ENCODE results near the gene NOSTRIN.

NOSTRIN gene

DNA sequence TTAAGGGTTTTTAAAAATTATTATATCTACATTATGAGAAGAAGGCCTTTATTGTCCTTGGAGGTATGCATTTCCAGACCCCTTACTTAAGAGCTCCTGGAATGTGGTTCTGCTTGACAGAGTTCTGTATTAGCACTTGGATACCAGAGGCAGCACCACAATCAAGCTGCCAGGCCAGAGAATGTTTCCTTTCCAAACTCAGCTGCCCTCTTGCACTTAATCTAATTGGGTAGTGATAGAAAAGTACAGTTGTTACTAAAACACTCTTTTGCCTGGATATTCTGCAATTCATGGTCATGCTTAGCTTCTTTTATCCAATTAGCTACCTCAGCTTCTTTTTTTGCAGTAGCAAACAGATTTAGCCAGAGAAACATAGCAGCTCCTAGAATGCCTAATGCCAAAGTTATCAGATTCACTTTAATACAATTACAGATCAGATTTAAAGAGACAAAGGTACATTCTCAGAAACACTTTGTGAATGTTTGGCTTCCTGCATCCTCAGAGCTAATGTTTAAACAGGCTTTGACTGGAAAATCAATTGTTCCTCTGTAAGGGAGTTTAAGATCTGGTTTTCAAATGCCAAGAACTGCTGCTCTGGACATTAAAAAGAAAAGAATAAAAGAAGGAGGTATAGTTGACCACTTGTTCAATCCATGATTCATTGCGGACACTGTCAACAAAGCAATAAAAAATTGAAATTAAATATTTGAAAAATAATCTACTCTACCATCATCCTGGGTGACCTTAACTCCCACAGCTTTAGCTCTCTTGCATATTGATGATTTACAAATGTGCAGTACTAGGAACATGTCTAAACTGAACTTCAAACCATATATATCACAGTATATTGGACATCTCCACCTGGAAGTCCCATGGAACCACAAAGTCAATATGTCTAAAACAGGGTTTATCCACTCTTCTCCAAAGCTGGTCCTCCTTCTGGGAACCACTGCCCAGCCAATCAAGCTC is 12.8 kb downstream of the NOSTRIN start:
- FAIRE-seq (no peak), DNase-seq (ENCODE audit: insufficient read length, low spot score) (no peak)

DNA sequence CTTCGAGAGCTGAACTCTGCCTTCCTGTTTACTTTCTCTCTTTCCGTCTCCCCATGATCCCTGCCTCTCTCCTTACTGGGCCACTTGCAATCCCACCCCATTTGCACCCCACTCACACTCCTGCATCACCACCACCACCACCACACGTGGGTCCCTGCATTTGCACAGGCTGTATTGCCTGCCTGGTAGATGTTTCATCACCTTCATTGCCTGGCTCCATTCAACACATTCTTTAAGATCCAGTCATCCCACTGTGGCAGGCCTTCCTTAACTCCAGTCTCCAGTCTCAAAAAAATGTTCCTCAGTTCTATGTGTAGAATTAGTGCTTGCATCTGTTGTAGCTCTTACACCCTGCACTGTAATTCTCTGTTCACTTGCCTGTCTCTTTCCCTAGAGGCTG is 13.9 kb downstream of the NOSTRIN start:
- FAIRE-seq, result no peak
- peak; percentile 20 for DNase-seq (ENCODE audit: insufficient read length, low spot score)

DNA sequence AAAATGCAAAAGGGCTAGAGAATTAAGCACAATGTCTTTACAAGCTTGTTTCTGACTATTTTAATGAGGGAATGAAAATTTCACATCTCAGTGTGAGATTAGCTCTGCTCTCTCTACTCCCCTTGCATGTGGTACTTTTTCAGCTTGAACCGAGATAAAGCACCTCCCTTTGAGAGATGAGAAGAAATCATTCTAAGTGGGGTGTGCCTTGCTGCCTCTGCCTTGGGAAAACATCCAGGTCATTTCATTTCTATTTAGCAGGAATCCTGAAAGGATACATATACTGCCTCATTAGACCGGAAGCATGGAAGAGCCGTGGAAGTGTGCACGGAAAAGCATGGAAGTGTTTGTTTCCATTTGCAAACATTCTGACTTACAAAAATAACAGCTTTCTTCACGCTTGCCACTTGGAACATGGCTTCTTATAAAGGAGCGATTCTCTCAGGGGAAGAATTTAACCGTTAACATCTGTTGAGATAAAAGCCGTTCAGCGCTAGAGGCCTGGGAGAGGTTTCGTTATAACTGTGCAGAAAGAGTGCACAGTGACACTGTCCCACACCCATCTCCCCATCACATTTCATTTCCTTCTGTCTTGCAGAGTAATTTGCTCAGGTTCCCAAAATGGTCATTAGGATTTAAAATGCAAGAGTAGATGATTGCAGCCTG is 16.7 kb downstream of the NOSTRIN start:
- DNase-seq (ENCODE audit: insufficient read length, low spot score), result no peak
- FAIRE-seq, result no peak

DNA sequence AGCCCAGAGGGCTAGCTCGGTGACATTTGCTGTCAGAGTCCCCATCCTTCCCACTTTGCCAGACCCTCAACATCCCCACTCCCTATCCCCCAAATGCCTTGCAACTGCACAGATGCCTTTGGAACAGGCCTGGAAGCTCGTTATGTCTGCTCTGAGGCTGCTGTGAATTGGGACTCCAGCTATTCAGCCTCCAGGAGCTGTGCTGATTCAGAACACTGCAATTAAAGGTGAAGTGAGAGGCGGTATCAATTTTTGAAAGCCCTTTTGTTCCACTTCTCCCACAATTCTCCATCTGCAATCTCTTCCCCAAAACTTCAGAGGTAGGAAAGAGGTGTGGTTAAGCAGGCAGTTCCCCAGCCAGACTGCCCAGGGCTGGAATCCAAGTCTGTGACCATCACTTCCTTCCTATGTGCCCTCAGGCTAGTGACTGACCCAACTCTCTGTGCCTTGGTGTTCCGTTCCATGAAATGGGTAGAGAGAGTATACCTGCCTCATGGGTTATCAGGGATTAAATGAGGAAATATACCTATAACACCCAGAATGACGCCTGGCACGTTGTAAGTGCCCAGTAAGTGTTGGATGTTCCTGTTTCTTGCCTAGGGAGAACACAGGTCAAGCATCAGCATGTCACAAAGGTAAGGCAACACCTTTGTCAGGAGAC is 17.5 kb downstream of the NOSTRIN start:
- FAIRE-seq (no peak), DNase-seq (ENCODE audit: insufficient read length, low spot score) (no peak)

DNA sequence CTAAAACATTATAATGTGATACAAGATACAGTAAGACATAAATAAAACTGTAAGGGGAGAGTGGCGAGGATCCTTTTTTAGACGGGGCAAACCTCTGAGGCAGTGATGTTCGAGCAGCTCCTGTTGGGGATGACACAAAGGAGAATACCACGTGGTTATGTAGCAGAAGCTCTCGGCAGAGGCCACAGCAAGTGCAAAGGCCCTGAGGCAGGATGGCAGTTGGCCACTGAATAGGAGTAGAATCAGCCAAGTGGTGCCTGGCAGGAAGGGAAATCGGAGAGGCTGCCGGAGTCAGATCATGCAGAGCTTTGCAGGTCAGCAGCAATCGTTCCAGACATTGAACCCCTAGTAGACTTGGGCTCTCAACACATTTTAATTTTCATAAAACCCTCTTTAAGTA is 19.1 kb downstream of the NOSTRIN start:
- DNase-seq (ENCODE audit: insufficient read length, low spot score) (no peak), FAIRE-seq (no peak)

DNA sequence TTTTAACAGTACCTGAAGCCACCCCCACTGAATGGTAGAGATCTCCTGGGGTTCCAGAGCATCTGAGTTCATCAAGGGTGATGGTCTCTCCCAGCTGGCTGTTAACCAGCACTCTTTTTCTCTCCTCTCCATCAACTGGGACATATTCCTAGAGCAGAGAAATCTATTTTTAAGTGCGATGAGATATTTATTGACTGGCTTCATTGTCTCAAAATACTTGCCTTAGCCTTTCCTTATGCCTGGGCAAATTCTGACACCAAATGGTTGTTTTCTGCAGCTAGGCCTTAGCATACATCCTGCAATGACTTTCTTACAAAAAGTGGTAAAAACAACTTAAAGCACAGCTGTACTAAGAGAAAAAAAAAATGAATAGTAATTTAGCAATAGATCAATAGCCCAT is 19.6 kb downstream of the NOSTRIN start:
- DNase-seq (ENCODE audit: insufficient read length, low spot score), result no peak
- no peak for FAIRE-seq

DNA sequence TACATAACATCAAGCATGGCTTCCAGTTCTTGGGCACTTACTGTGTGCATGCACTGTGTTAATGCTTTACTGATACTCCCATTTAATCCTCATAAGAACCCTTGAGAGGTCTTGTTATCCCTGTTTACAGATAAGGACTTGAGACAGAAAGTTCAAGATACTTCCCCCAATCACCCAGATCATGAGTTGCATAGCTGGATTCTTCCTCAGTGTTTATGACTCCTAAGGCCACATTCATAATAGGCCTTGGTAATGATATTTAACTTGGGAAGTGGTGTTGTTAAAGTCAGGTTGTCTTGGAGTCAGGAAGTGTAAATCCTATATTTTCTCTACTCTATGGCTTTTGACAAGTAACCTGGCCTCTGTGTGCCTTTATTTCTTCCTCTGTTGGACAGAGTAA is 22.7 kb downstream of the NOSTRIN start:
- DNase-seq (ENCODE audit: insufficient read length, low spot score) (no peak), FAIRE-seq (no peak)

DNA sequence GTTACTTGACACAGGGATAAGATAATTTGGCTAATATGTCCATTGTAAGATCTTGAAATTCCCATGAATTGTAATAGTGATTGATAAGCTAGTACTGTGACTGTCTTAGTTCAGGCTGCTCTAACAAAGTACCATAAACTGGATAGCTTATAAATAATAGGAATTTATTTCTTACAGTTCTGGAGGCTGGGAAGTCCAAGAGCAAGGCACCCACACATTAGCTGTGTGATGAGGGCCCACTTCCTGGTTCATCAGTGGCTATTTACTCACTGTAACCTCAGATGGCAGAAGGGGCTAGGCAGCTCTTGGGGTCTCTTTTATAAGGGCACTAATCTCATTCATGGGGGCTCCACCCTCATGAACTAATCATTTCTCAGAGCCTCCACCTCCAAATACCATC is 28.5 kb downstream of the NOSTRIN start:
- no peak for DNase-seq (ENCODE audit: insufficient read length, low spot score)
- no peak for FAIRE-seq

DNA sequence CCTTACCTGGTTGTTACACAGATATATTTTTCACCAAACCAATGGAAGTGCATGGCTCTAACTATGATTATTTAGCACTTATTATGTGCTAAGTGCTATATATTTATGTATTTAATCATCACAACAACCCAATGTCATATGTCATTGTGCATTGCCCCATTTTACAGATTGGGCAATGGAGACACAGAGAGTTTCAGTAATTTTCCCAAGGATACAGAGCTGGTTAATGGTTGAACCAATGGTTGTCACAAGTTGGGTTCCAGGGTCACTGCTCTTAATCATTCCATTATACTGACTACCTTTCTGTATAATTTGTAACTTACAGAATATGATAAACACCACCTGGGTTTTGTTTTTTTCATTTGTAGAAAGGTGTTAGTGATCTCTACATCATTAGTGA is 29.2 kb downstream of the NOSTRIN start:
- no peak for FAIRE-seq
- no peak for DNase-seq (ENCODE audit: insufficient read length, low spot score)

DNA sequence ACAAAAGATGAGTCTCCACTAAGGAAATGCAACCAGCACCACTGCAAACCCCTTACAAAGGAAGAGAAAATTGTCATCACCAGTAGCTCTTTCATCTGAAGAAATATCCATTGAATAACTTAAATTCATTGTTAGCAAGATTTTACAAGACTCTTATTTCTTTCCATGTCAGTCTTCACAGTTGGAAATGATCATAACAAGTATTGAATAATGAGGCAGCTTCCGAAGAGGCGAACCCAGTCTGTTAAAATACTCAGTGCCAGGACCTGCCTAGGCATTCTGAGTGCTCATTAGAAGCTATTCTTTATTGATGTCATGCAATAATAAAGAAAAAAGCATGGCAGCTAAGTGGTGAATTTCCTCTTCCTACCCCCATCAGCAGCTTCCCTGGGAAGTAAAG is 33.5 kb downstream of the NOSTRIN start:
- no peak for DNase-seq (ENCODE audit: insufficient read length, low spot score)
- no peak for FAIRE-seq

DNA sequence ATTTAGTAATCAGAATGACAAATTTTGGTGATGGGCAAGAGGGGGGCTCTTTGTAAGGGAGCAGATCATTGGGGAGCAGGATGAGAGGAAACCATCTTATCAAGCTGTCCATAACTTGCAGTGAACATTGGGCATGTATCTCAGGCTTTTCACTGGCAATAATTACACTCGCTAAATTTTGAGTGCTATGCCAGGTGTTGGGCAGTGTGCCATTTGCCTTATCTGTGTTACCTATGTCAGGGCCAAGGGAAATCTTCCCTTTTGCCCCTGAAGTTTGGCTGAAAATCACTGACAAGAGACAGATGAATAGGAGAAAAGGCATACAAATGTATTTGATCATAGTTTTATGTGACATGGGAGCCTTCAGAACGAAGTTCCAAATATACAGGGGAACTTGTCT is 39.0 kb downstream of the NOSTRIN start:
- DNase-seq (ENCODE audit: insufficient read length, low spot score) (no peak), FAIRE-seq (no peak)

DNA sequence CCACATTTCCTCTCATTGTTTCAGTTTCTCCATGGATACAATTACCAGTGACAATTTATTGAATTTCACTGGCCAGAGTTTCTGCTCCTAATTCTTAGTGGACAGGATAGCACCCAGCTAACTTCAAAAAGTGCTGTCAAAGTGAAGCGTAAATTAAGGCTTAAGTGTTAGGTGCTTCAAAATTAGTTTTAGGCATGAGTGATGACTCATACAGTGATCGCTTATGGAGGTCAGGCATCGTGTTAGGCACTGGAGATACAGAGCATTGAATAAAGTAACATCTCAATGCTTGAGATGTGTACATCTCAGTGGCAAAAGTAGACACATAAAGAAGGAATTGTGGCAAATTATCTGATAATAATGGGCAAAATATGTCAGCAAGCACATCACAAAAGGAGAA is 40.8 kb downstream of the NOSTRIN start:
- DNase-seq (ENCODE audit: insufficient read length, low spot score) (no peak), FAIRE-seq (peak; percentile 26)

DNA sequence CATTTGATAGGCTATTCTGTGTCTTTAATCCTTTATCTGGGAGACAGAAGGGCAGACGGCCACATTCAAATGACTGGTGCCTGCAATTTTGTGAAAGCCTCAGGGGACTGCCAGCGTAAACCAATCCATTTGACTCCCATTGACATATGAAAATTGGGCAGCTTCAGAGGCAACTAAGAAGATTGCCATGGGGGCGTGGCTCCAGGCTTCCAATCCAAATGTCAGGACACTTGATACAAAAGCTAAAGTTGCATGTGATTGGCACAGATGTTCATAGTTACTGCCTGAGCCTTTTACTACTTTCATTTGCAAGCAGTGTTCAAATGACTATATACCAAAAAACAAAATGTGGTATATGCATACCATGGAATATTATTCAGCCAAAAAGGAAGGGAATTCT is 45.8 kb downstream of the NOSTRIN start:
- FAIRE-seq, result no peak
- no peak for DNase-seq (ENCODE audit: insufficient read length, low spot score)

DNA sequence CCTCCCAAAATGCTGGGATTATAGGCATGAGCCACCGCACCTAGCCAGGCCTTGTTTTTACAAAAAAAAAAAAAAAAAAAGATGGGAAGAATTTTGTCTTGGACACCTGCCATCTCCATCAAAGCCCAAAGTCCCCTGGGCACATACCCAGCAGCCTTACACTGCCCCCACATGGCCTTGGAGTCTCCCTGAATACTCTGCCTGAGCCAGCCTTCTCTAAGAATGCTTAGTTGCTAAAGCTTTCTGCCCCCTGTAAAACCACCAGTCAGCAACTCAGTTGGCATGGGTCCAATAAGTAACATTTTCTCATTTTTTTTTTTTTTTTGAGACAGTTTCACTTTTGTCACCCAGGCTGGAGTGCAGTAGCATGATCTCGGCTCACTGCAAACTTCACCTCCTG is 47.2 kb downstream of the NOSTRIN start:
- FAIRE-seq (no peak), DNase-seq (ENCODE audit: insufficient read length, low spot score) (peak; percentile 20)

DNA sequence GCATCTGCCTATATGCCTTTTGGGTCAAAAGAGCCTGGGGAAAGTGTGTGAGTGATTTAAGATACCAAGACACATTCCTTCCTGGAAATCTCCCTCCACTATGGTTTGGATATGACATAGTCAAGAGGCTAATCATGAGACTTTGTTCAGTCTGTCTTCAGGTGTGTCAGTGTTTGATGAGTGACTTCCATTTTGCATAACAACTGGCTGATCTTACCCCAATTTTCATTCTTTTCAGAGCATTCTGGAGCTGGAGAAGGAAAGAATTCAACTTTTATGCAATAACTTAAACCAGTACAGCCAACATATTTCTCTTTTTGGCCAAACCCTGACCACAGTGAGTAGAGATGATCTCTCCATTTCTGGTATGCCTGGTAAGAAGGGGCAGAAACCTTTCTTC is 48.4 kb downstream of the NOSTRIN start:
- DNase-seq (ENCODE audit: insufficient read length, low spot score), result no peak
- FAIRE-seq, result no peak

DNA sequence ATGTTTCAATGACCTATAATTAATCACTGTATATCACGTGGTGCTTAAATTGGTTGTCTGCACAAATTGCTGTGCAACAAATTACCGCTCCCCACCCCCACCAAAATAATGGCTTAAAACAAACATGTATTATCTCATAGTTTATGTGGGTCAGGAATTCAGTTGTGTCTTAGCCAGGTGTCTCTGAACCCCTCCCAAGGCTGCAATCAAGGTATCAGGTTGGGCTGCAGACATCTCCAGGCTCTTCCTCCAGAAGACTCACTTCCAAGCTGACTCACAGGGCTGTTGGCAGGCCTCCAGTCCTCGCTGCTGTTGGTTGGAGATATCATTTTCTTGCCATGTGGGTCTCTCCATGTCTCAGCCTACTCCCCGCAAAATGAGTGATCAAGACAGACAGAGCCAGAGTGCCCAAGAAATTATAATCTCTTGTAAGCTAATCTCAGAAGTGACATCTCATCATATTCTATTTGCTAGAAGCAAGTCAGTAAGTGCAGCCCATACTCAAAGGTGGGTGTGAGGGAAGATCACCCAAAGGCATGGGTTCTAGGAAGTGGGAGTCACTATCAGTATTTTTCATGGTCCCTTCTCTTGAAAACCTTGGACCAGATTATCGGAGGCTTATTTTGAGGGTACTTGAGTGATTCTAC is 49.4 kb downstream of the NOSTRIN start:
- FAIRE-seq (no peak), DNase-seq (ENCODE audit: insufficient read length, low spot score) (peak; percentile 41)

DNA sequence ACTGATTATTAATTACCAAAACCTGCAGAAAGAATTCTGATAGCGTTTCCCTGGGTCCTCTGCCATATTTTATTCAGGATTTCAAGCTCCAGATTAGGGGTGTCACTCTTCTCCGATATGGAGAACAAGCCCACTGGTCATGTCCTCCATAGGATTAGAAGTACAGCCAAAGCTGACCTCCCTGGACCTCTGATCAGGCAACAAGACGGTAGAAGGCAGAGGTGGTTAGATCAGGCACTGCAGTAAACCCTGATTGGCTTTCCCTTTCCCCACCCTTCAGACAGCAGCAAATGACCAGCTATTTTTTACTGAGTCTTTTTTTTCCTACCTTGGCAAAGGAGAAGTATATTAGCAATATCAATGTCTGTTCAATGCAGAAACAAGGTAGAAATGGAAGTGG is 50.0 kb downstream of the NOSTRIN start:
- no peak for FAIRE-seq
- DNase-seq (ENCODE audit: insufficient read length, low spot score), result no peak

DNA sequence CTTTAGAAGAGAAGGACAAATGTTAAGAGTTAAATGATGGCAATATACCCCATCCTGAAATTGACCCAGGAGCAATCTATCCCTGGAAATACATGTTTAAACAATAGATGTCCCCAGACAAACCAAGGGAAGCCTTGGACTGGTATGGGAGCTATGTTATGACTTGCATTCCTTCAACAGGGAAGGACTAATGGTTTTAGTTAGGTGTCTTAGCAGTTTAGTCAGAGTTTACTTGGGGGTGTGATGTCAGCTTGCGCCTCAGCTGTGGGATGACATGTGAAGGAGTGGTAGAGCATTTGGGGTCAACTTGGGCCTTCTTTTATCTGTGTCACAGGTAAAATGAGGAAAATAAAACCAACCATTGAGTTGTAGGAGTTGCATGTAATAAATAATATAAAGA is 51.0 kb downstream of the NOSTRIN start:
- no peak for DNase-seq (ENCODE audit: insufficient read length, low spot score)
- no peak for FAIRE-seq

DNA sequence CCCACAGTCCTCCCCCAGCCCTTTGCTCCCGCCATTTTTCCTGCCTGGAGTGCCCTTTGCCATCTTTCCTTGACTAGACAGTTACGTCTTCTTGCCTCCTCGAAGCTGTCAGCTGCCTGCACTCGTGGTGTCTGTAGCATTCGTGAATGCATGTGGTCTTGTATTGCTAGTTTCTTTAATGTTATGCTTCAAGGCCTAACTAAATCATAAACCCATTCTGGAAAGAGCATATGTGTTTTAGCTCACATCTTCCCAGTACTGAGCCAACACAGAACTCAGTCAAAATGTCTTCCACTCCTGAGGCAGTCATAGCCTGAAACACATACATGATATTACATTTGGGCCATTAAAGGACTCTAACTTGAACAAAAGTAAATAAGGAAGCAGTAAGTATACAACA is 52.2 kb downstream of the NOSTRIN start:
- DNase-seq (ENCODE audit: insufficient read length, low spot score) (no peak), FAIRE-seq (no peak)

DNA sequence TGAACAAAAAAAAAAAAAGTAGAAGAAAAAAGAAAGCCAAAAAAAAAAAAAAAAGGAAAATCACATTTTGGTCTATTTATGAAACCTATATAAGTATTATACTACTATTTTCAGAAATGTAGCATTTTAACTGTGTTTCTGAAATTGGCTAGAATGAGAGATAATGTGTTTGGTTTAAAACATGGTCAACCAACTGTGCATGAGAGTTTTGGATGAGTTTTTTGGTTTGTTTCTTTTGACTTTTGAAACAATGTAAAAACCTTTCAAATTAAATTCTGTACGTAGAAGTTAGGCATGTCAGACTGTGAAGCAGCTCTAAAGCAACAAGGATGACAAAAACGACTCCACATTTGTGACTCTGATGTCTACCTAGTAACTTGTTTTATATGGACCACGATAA is 53.2 kb downstream of the NOSTRIN start:
- FAIRE-seq, result no peak
- no peak for DNase-seq (ENCODE audit: insufficient read length, low spot score)

DNA sequence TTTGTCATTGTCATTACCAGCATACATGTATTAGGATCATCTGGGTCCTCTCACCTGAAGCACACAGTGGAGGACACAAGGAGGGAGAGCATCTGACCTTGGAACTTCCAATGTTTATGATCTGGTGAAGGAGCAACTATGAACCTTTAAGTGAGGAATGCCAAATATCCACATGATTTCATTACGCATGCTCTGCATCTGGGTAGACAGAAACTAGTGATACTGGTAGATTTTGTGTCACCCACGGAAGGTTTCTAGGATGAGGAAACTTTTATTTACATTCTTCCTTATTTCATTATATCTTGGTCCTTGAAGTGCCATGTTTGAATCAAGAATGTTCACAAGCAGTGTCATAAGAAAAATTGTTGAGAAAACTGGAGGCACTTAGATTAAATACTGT is 55.7 kb downstream of the NOSTRIN start:
- FAIRE-seq (no peak), DNase-seq (ENCODE audit: insufficient read length, low spot score) (no peak)
